Astrocyte of the spinal cord (primary cell): ENCODE results near the gene INIP.

Experiments used
- DNase-seq: peaks from one replicate; pipeline ENCODE4 v3.0.0; 2011; ENCODE audit warnings: low read depth, low spot score
- H3K4me3 ChIP-seq: 2 replicates; pipeline ENCODE4 v1.5.1; 2011; ENCODE audit warnings: low read depth, mild to moderate bottlenecking, low read length, moderate library complexity
- in situ Hi-C: cut with HindIII; loops from 2 replicates; pipeline ENCODE4 v1.10.0; 2017; ENCODE audit warnings: low sequenced_read_pairs
- TF ChIP-seq, protein P1 (sequence below): IDR thresholded peaks from 2 replicates; pipeline ENCODE4 v1.5.1; 2012; ENCODE audit warnings: low read depth, mild to moderate bottlenecking, low read length, inconsistent platforms

The INIP gene

GRCh38 chr9:112703304-112703703 is 14.6 kb downstream of the INIP start:
- no peak for DNase-seq

GRCh38 chr9:112700085-112700484 is 17.8 kb downstream of the INIP start:
- peak; percentile 32 for DNase-seq
- no peak overlapping the region for H3K4me3 ChIP-seq
- TF ChIP-seq, protein P1, sequence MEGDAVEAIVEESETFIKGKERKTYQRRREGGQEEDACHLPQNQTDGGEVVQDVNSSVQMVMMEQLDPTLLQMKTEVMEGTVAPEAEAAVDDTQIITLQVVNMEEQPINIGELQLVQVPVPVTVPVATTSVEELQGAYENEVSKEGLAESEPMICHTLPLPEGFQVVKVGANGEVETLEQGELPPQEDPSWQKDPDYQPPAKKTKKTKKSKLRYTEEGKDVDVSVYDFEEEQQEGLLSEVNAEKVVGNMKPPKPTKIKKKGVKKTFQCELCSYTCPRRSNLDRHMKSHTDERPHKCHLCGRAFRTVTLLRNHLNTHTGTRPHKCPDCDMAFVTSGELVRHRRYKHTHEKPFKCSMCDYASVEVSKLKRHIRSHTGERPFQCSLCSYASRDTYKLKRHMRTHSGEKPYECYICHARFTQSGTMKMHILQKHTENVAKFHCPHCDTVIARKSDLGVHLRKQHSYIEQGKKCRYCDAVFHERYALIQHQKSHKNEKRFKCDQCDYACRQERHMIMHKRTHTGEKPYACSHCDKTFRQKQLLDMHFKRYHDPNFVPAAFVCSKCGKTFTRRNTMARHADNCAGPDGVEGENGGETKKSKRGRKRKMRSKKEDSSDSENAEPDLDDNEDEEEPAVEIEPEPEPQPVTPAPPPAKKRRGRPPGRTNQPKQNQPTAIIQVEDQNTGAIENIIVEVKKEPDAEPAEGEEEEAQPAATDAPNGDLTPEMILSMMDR: no peak
- in situ Hi-C loops: no loop called here

More at GRCh38 chr9:112703304-112703703, 14.6 kb downstream of the INIP start:
- no peak overlapping the region for H3K4me3 ChIP-seq
- TF ChIP-seq, protein P1: no peak
- in situ Hi-C loops: no loop called here

- H3K4me3 ChIP-seq: no peak overlapping the region
- in situ Hi-C loops: no loop called here
- TF ChIP-seq, protein P1: no peak
- DNase-seq: no peak
Observed at GRCh38 chr9:112699230-112699629, 18.7 kb downstream of the INIP start.

- no peak overlapping the region for H3K4me3 ChIP-seq
- in situ Hi-C loops: no loop called here
- TF ChIP-seq, protein P1: no peak
- DNase-seq: no peak
Observed at GRCh38 chr9:112696461-112696860, 21.5 kb downstream of the INIP start.

- DNase-seq: no peak
- TF ChIP-seq, protein P1: no peak
- no peak overlapping the region for H3K4me3 ChIP-seq
- in situ Hi-C loops: no loop called here
Observed at GRCh38 chr9:112694706-112695555, 23.0 kb downstream of the INIP start.

DNA sequence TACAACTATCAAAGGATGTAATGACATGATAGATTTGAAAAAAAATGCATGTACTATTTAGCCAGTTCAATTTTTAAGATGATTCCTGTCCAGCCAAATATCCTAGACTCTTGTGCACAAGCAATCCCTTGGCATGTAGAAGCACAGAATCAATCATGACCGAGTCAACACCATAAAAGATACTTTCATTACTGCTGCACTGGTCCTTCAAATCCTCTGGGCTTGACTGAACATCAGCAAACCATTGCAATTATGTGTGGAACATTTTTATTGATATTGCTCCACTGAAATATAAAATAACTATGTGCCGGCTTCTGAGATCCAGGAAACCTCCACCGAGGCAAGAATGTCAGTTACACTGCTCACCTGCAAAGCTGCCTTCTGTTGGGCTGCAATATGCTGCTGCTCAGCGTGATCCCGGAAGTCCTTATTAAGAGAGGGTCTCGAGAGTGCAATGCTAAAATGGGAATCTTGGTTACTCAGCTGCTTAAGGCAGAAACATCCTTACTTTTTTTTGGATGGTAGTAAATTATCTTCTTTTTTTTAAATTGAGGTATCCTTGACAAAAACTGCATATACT is 28.7 kb downstream of the INIP start:
- in situ Hi-C loops: no loop called here
- DNase-seq: no peak
- TF ChIP-seq, protein P1: no peak
- H3K4me3 ChIP-seq: no peak overlapping the region
